GM18951 (cell line): ENCODE data around the gene ENTHD1.

Experiments
- POLR2A ChIP-seq: IDR thresholded peaks from 4 replicates; pipeline ENCODE4 v1.6.1; 2011; ENCODE audit warnings: mild to moderate bottlenecking; ENCODE audit not compliant: insufficient read length, insufficient read depth; ENCODE audit errors: extremely low read depth
- in situ Hi-C: fragments of 300-500 bp; cut with MboI; formaldehyde crosslinking; loops from one replicate; pipeline ENCODE4 v1.12.0; 2022; ENCODE audit warnings: low sequenced_read_pairs, mixed read lengths, inconsistent platforms; ENCODE audit not compliant: unreplicated experiment

The ENTHD1 gene

GRCh38 chr22:39785232-39785631 lies 108.3 kb downstream of the ENTHD1 start:
- no peak for TF ChIP-seq POLR2A
- in situ Hi-C loops = no loop called here

GRCh38 chr22:39777716-39778454 lies 115.7 kb downstream of the ENTHD1 start:
- in situ Hi-C loops = no loop called here
- TF ChIP-seq POLR2A = no peak

- in situ Hi-C loops = no loop called here
- no peak for TF ChIP-seq POLR2A
Observed at GRCh38 chr22:39776295-39777009, 117.1 kb downstream of the ENTHD1 start.

GRCh38 chr22:39773976-39774539 lies 119.5 kb downstream of the ENTHD1 start:
- in situ Hi-C loops = no loop called here
- no peak for TF ChIP-seq POLR2A

GRCh38 chr22:39773503-39773902 lies 120.1 kb downstream of the ENTHD1 start:
- no peak for TF ChIP-seq POLR2A
- in situ Hi-C loops = no loop called here

GRCh38 chr22:39771486-39771885 lies 122.1 kb downstream of the ENTHD1 start:
- in situ Hi-C loops = no loop called here
- TF ChIP-seq POLR2A = no peak

GRCh38 chr22:39765661-39766060 lies 127.9 kb downstream of the ENTHD1 start:
- in situ Hi-C loops = no loop called here
- no peak for TF ChIP-seq POLR2A

GRCh38 chr22:39765046-39765445 lies 128.5 kb downstream of the ENTHD1 start:
- in situ Hi-C loops = no loop called here
- no peak for TF ChIP-seq POLR2A

- TF ChIP-seq POLR2A = no peak
- in situ Hi-C loops = no loop called here
Observed at GRCh38 chr22:39763276-39763675, 130.3 kb downstream of the ENTHD1 start.

GRCh38 chr22:39750759-39751158 lies 142.8 kb downstream of the ENTHD1 start:
- in situ Hi-C loops = no loop called here
- no peak for TF ChIP-seq POLR2A

- in situ Hi-C loops = no loop called here
- no peak for TF ChIP-seq POLR2A
Observed at GRCh38 chr22:39748877-39749276, 144.7 kb downstream of the ENTHD1 start.

GRCh38 chr22:39746600-39747262 lies 146.8 kb downstream of the ENTHD1 start:
- in situ Hi-C loops = no loop called here
- no peak for TF ChIP-seq POLR2A

- TF ChIP-seq POLR2A = no peak
Observed at GRCh38 chr22:39745789-39746188, 147.8 kb downstream of the ENTHD1 start.

More at GRCh38 chr22:39745789-39746188, 147.8 kb downstream of the ENTHD1 start:
- in situ Hi-C loops = no loop called here
